ENCODE measurements around the gene KDM6A.
"Not testable (repeated sequence)": the region's sequence is repeated elsewhere in the genome, so short reads cannot be mapped to it uniquely, and the experiment has no call there.

The KDM6A gene

DNA sequence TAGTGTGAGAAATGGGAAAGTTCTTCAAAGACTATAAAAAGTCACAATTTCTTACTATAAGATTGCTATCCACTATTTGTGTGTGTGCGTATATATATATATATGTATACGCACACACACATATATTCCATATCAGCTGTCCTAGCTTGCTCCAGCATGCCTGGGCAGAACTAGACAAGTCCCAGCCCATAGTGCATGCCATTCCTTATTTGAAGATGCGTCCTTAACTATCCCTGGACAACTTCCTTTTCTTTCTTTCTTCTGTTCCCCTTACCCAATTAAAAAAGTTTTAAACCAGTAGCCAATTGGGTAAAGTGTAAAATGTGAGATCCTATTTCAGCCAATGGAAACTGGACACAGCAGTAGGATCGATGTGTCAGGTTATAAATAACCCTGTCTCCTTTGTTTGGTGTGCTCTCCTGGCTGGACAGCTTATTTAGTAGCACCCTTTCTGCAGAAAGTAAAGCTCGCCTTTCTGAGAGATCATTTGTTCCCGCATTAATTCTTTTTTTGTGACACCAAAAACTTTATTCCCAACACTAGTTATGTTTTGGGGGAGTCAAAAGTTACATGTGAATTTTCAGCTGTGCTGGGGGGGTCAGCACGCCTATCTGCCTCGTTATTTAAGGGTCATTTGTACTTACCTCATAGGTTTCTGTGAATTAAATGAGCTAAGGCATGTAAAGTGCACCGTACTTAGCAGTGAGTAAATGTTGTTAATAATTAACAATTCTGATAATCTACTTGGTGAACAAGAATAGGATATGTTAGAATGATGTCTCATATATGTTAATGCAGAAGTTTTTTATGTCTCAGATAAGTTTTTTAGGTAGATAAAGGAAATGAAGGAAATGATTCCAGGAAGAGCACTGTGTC is 40.9 kb downstream of the KDM6A start:
- in situ Hi-C loops (cut with MboI; ENCODE audit: low pct_unique_long_range_greater_than_20kb, low sequenced_read_pairs), result no loop called here

DNA sequence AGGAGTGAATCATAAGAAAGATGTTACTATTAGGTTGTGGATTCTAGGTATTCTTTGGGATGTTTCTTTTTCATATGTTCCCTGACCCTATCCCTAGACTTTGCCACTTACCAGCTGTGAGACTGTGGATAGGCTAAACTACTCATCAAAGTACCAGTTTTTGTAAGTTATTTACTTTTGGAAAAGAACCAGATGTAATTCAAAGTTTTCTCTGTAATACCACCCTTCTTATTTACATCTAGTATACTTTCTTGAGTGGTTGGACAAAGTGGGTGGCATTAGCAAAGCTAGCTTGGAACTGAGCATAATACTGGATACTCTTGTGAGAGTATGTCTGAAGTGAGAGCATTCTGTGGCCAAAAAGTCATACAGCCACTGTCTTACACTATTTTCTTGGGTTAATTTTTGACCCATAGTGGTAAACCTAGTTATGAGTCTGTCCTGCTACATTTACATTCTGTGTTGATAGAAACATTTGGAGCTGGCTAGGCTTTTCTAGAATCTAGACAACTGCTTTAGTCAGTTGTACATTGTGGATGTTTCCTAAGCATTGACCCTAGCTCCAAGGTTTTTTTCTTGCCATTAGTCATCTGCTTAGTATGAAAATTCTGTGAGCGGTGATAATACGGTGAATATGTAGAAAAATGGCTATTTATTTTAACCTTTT is 41.7 kb downstream of the KDM6A start:
- in situ Hi-C loops (cut with MboI; ENCODE audit: low pct_unique_long_range_greater_than_20kb, low sequenced_read_pairs), result no loop called here
- no peak for DNase-seq

More for the DNA sequence above, 40.9 kb downstream of the KDM6A start:
- peak; percentile 83 for DNase-seq

DNA sequence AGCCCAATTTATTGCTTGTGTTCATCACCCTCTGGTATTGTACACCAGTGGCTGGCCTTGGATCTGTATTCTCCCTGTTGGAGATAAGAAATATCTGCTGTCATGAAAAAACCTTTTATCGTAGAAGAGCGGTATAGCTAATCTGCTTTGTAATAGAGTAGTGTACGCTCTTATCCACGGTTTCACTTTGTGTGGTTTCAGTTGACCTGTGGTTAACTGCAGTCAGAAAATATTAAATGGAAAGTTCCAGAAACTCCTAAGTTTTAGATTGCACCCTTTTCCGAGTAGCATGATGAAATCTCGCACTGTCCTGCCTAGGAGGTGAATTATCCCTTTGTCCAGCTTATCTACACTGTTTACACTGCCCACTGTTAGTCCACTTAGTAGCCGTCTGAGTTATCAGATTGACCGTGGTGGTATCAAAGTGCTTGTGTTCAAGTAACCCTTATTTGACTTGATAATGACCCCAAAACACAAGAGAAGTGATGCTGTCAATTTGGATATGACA is 42.4 kb downstream of the KDM6A start:
- DNase-seq, result no peak
- in situ Hi-C loops (cut with MboI; ENCODE audit: low pct_unique_long_range_greater_than_20kb, low sequenced_read_pairs), result no loop called here

GRCh38 chrX:44918722-44919121 is 45.7 kb downstream of the KDM6A start:
- in situ Hi-C loops (cut with MboI; ENCODE audit: low pct_unique_long_range_greater_than_20kb, low sequenced_read_pairs), result no loop called here
- no peak for DNase-seq

DNA sequence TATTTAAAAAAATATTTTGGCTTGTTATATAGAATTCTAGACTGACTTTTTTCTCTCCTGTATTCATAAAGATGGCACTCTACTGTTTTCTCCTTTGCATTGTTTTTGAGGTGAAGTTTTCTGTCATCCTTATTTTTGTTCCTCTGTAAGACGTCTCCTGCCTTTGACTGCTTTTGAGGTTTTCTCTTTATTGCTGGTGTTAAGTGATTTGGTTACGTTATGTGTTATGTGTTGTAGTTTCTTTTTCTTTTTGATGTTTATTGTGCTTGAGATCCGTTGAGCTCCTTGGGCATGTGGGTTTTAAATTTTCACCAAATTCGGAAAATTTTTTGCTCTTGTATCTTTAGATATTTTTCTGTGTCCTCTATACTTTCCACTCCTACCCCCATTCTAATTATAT is 50.0 kb downstream of the KDM6A start:
- no peak for DNase-seq
- in situ Hi-C loops (cut with MboI; ENCODE audit: low pct_unique_long_range_greater_than_20kb, low sequenced_read_pairs), result no loop called here

DNA sequence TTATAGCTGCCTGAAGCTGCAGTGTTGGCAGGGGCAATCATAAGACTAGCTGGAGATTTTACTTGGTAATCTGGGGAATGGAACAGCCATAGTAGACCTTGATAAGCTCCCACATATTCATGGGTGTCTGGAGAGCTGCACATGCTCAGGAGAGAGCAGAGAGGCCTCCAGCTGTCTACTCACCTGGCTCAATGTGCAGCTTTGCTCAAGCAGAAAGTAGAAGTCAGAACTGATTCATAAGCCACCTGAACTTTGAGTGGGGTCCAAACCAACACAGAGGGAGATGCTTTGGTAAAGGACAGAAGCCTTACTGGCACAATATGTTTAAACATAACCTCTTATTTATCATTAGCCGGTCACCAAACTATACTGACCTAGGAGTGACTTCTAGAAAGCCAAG is 54.4 kb downstream of the KDM6A start:
- in situ Hi-C loops (cut with MboI; ENCODE audit: low pct_unique_long_range_greater_than_20kb, low sequenced_read_pairs), result no loop called here
- no peak for DNase-seq

DNA sequence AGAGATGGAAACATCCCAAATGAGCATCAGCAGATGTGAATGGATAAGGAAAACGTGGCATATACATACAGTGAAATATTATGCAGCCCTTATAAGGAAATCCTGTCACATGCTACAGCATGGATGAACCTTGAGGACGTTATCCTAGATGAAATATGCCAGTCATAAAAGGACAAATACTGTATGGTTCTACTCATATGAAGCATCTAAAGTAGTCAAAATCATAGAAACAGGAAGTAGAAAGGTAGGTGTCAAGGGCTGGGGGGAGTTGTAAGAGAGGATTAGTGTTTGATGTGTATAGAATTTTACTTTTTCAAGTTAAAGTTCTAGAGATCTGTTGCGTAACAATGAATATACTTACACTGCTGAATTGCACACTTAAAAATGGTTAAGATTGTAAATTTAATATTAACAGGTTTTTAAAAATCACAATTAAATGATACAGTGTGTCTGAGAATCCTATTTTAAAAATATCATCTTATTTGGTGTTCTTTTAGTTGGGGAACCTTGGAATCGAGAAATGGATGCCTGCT is 58.5 kb downstream of the KDM6A start:
- no peak for DNase-seq
- in situ Hi-C loops (cut with MboI; ENCODE audit: low pct_unique_long_range_greater_than_20kb, low sequenced_read_pairs), result no loop called here

GRCh38 chrX:44935172-44935571 is 62.2 kb downstream of the KDM6A start:
- in situ Hi-C loops (cut with MboI; ENCODE audit: low pct_unique_long_range_greater_than_20kb, low sequenced_read_pairs), result no loop called here
- DNase-seq, result no peak

DNA sequence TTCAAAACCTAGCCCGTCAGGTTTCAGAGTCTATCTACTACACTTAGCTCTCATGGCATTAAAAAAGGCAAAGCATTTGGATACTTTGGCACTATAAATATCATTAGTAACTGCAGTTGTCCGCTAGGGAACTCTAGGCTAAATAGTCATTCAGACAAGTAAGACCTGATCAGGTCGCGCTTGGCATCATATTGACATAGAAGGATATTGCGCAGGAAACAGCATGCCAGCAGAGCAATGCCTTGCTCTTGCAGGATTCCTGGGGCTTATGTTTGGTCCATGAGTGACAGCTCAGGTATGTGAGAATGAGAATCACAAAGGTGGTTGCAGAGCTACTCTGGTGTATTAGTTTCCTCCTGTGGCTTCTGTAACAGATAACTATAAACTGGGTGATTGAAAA is 62.7 kb downstream of the KDM6A start:
- no peak for DNase-seq
- in situ Hi-C loops (cut with MboI; ENCODE audit: low pct_unique_long_range_greater_than_20kb, low sequenced_read_pairs), result no loop called here

- no peak for DNase-seq
- in situ Hi-C loops (cut with MboI; ENCODE audit: low pct_unique_long_range_greater_than_20kb, low sequenced_read_pairs), result no loop called here
These were observed 64.6 kb downstream of the KDM6A start for GRCh38 chrX:44937606-44938005.

- DNase-seq, result no peak
- in situ Hi-C loops (cut with MboI; ENCODE audit: low pct_unique_long_range_greater_than_20kb, low sequenced_read_pairs), result no loop called here
These were observed 65.1 kb downstream of the KDM6A start for GRCh38 chrX:44938111-44938510.

DNA sequence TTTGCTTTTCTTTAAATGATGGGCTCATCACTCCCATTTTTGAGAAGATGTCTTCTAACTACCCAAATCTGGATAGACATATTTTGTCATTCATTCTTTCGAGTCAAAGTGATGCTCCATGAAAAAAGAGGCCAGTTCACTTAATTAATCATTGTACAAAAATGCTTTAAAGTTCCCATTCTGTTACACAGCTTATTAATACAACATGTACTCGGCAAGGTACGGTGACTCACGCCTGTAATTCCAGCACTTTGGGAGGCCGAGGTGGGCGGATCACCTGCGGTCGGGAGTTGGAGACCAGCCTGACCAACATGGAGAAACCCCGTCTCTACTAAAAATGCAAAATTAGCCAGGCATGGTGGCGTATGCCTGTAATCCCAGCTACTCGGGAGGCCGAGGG is 67.6 kb downstream of the KDM6A start:
- in situ Hi-C loops (cut with MboI; ENCODE audit: low pct_unique_long_range_greater_than_20kb, low sequenced_read_pairs); DNase-seq: not testable (repeated sequence)

DNA sequence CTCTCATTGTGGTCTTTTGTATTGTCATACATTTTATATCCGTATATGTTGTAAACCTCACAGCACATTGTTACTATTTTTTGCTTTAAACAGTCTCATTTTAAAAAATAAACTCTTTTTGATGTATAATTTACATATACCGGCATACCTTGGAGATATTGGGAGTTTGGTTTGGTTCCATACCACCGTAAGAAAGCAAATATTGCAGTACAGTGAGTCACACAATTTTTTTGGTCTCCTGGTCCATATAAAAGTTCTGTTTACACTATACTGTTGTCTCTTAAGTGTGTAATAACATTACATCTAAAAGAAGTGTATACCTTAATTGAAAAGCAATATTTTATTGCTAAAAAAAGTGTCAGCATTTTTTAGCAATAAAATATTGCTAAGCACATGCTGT is 70.0 kb downstream of the KDM6A start:
- in situ Hi-C loops (cut with MboI; ENCODE audit: low pct_unique_long_range_greater_than_20kb, low sequenced_read_pairs), result no loop called here

GRCh38 chrX:44944894-44945293 is 71.9 kb downstream of the KDM6A start:
- in situ Hi-C loops (cut with MboI; ENCODE audit: low pct_unique_long_range_greater_than_20kb, low sequenced_read_pairs), result no loop called here

More for the DNA sequence above, 70.0 kb downstream of the KDM6A start:
- DNase-seq, result no peak

GRCh38 chrX:44945736-44946135 is 72.7 kb downstream of the KDM6A start:
- DNase-seq, result peak; percentile 55
- in situ Hi-C loops (cut with MboI; ENCODE audit: low pct_unique_long_range_greater_than_20kb, low sequenced_read_pairs), result no loop called here

More at GRCh38 chrX:44944894-44945293, 71.9 kb downstream of the KDM6A start:
- DNase-seq, result no peak

DNA sequence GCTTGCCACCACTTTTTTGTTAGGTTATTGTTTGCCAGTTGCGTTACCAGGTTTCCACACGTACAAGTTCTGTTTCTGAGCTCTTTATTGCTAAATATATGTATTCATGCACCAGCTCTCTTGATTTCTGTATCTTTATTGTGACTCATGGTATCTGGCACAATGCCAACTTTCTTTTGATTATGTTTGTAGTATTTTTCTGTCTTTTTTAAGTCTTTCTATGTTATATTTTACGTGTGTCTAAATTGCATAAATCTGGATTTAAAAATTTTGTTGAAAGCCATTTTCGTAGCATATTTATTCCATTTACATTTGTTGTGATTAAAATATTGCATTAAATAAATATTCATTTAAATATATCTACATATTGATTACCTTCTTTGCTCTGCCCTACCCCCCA is 73.8 kb downstream of the KDM6A start:
- DNase-seq, result no peak

DNA sequence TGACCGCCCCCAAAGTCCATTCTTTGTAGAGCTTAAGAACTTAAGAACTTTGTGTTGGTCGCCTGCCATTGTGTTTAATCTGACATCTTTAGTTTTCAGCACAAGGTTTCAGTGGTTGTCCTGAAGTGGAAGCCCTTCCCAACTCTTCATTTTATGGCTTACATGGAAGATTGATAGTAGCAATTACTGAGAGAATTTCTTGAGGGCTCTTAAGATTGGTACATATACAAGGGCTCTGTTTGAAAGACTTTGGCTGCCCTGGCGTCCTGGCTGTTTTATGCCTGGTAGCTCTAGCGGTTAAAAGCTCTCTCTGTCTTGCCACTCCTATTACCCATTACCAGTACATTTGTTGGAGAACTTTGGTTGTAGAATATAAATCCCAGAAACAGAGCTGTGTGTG is 75.0 kb downstream of the KDM6A start:
- in situ Hi-C loops (cut with MboI; ENCODE audit: low pct_unique_long_range_greater_than_20kb, low sequenced_read_pairs), result no loop called here
- DNase-seq, result no peak

More for the DNA sequence above, 73.8 kb downstream of the KDM6A start:
- in situ Hi-C loops (cut with MboI; ENCODE audit: low pct_unique_long_range_greater_than_20kb, low sequenced_read_pairs), result no loop called here

DNA sequence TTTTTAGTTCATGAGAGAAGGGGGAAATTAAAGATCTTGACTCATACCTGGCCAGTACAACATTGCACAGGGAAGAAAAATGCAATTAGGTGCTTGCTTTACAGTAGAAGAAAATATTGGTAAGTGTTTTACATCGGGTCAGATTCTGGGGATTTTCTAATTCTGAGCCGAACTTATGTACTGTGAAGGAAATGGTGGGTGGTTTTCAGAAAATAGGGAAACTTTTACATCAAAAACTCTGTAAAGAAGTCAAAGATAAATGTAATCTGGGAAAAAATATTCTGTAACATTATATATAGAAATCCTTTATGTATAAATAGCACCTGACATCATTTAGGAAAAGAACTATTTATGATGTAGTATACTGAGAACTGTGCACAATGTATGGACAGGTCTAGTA is 75.4 kb downstream of the KDM6A start:
- in situ Hi-C loops (cut with MboI; ENCODE audit: low pct_unique_long_range_greater_than_20kb, low sequenced_read_pairs), result no loop called here
- DNase-seq, result no peak

- no peak for DNase-seq
- in situ Hi-C loops (cut with MboI; ENCODE audit: low pct_unique_long_range_greater_than_20kb, low sequenced_read_pairs), result no loop called here
These were observed 76.1 kb downstream of the KDM6A start for GRCh38 chrX:44949125-44949524.

All from KBM-7 (cell line).